Brain pericyte (primary cell): ENCODE results near the gene KAZALD1.

ENCODE experiments used
- DNase-seq: peaks from one replicate; pipeline ENCODE4 v3.0.0-alpha.2; 2012; ENCODE audit warnings: low read depth, low spot score

Gene KAZALD1

DNA sequence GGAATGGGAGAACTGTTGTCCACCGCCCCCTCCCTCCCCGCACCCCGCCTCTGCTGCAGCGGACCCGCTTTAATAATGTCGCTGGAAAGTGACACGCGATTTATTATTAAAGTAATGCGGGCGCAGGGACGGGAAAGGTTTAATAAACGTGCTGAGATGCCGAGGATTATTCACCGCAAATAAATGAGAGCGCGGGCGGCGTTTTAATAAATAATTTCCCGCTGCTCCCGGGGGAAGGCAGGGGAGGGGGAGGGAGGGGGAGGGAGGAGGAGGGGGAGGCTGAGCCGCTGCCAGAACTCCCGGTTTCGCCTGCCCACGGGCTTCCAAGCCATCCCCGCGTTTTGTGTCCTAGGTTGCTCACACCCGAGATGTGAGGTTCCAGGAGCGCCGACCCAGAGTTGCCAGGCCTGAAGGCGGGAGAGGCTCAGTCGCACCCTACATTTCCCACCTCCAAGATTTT is 5.1 kb downstream of the KAZALD1 start:
- DNase-seq = no peak

DNA sequence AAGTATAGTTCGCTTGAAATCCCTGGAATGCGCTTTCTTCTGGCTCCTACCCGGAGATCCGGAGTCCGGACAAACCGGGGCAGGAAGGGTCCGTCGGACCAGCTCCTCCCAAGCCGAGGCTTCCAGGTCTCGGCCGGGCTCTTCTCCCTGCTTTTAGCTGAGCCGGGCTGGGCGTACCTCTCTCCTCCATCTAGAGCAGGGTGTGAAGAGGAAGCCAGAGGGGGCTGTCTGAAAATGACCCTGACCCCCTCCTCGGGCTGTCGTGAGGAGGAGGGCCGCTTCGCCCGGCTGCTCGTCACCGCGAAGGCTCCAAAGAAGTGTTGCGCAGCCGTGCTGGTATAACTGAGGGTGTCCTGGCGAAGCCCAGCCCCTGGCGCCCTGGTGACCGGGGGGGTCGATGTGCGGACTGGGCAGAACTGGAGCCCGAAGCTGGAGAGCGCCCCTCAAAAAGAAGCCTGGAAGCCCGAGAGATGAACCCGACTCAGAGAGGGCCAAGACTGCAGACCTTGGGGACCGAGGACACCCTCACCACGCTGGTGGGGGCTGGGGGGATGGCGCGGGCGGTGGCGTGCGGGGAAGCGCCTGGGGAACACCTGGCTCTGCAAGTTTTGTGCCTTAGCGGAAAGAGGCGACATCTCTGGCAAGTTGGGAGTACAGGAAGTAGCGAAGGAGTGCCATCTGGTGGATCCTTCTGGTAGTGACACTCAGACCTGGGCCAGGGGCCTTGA is 5.7 kb downstream of the KAZALD1 start:
- DNase-seq = peak; percentile 44

GRCh38 chr10:101069441-101069840 is 7.7 kb downstream of the KAZALD1 start:
- DNase-seq = no peak

DNA sequence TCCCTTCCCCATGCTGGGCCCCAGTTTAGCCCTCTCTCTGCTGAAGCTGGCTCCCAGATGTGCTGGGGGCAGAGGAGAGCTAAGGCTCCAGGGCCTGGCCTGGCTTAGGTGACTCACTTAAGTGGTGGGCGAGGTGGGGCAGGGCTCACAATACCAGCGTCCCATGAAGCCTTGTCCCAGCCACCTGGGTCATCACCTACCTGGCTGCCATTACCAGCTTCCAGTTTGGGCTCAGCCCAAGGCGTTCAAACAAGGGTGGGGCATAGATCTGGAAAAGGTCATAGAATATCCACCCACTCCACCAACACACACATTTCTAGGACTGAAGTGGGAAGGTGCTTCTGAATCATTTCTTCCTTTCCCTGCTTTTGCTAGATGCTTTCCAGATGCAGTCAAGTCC is 8.3 kb downstream of the KAZALD1 start:
- DNase-seq = no peak

GRCh38 chr10:101071267-101071884 is 9.6 kb downstream of the KAZALD1 start:
- no peak for DNase-seq

DNA sequence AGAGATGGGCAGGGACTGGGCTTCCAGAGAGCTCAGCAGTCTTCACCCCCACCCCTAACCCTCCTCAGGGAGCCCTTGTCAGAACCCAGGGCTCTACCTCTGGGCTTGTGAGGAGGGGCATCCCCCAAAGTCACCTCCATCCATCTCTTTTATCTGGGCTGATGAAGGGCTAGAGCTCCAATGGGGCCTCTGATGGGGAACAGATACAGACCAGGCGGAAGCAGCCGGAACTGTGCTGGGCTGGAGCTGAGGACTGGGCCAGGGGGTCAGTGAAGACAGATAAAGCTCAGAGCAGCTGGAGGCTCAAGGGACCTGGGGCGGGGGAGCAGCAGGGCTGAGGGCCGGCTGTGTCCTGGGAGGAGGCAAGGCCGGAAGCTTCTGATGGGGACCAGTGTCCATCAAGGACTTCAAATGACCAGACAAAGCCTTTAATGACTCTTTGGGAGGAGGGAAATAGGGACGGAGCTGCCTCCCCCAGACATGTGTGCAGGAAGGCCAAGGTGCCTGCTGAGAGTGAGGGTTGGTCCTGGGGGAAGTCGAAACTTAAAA is 10.2 kb downstream of the KAZALD1 start:
- no peak for DNase-seq

DNA sequence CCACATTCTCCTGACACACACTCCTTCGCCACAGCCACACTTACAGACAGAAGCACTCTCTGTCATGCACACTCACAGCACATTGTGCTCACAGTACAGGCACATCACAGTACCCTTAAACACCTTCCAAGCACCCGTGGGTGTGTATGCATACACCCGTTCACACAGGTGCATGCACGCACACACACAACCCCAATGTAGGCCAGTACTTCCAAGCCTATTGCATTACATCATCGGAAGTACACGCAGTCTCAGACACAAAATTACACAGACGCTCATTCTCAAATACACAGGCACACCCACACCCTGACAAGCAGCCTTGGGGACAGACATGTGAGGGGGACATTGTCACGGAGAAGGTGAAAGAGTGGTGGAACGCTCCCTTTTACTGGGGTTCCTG is 11.1 kb downstream of the KAZALD1 start:
- DNase-seq = no peak

DNA sequence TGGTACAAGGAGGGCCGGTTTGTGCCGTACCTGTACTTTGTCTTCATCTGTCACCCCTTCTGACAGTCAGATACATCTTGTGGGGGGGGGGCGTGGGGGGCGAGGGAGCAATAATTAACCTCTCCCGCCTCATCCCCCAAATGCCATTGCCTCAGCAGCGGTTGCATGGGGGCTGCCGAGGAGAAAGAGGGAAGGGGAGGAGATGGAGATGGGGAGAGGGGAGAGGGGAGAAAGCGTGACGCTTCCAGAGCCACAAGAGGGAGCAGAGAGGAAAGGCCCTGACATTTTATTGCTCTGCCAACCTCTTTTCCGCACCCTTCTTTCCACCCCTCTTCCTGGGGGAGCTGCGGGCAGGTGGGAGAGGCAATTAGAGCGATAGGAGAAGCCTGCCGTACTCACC is 11.8 kb downstream of the KAZALD1 start:
- no peak for DNase-seq

DNA sequence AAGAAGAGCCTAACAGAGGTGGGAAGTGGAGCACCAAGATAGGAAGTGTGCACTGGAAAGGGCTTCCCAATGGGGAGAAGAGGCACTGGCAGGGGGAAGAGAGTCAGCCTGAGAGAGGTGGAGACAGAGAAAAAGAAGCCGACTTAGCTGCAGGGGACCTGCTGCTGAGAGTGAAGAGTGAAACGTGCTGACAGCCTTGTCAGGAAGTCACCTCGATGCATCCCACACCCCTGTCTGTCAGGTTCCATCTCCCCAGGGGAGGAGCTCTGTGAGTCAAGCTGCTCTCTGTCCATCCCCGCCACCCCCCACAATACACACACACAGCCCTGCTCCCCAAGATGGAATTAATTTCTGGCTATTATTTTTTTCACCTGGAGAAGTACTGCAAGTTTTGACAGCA is 14.0 kb downstream of the KAZALD1 start:
- DNase-seq = no peak

GRCh38 chr10:101076630-101077029 is 14.8 kb downstream of the KAZALD1 start:
- DNase-seq = no peak

GRCh38 chr10:101079874-101080273 is 18.1 kb downstream of the KAZALD1 start:
- DNase-seq = no peak

- DNase-seq = no peak
Observed at GRCh38 chr10:101080933-101081931, 19.4 kb downstream of the KAZALD1 start.

- no peak for DNase-seq
Observed at GRCh38 chr10:101085846-101086245, 24.1 kb downstream of the KAZALD1 start.

GRCh38 chr10:101087376-101087775 is 25.6 kb downstream of the KAZALD1 start:
- DNase-seq = no peak

DNA sequence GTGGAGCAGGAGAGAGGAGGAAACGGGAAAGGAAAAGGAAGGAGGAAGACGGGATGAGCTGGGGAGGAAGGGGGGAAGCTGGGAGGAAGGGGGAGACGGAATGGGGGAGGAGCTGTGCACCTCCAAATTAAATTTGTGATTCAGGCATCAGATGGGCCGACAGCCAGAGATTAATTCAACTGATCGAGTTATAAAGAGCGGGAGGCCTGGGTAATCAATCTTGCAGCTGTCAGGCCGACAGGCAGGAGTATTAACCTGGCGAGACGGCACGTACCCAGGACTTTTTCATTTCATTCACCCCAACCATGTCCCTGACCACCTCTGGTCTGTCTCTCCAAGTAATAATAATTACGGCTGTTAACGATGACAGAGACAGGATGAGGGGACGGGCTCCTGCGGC is 26.2 kb downstream of the KAZALD1 start:
- no peak for DNase-seq

- DNase-seq = no peak
Observed at GRCh38 chr10:101089520-101090299, 27.9 kb downstream of the KAZALD1 start.

- no peak for DNase-seq
Observed at GRCh38 chr10:101090597-101090996, 28.8 kb downstream of the KAZALD1 start.

DNA sequence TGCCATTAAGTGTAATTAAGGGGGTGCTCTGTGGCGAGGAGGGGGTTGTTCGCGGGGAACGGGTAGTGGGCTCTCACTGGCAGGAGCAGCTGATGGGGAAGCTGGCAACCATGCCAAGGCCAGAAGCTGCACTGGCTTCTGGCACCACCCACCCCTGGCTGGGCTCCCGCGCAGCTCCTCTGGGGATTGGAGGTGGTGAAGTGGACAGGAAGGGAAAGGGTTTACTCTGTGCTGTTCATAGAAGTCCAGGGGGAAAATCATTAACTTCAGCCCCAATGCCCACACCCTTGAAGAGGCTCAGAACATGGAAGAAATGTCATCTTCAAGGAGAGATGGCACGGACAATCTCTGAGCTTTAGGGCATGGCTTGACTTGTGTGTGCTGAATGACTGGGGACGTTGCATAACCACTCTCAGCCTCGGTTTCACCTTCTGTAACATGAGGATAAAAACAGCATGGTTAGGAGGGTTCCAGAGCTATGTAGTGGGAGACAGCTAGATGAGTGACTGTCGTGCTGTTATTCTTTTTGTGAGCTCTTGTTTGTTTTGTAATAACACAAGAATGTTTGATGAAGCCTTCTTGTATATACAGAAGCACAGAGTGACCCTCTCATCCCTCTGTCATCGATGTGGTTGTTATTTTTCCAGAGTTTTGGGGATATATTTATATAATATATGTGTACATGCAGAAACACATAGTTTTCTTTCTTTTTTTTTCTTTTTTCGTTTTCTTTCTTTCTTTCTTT is 29.9 kb downstream of the KAZALD1 start:
- DNase-seq = no peak

GRCh38 chr10:101092881-101093354 is 31.1 kb downstream of the KAZALD1 start:
- no peak for DNase-seq
